GM13977 (cell line): Measurements from ENCODE around the gene PPP4C.
A peak's percentile ranks its signal among the peaks of the same experiment; 100 is the strongest.

Experiments
- DNase-seq: peaks from one replicate; pipeline ENCODE4 v3.0.0; 2012; ENCODE audit warnings: low spot score
- in situ Hi-C: fragments of 300-500 bp; cut with MboI; formaldehyde crosslinking; loops from one replicate; pipeline ENCODE4 v1.12.0; 2022; ENCODE audit warnings: low sequenced_read_pairs, low pct_unique_long_range_greater_than_20kb, mixed read lengths, inconsistent platforms; ENCODE audit not compliant: unreplicated experiment
- TF ChIP-seq, protein P1 (sequence below): IDR thresholded peaks from 2 replicates; pipeline ENCODE4 v1.5.1; 2012; ENCODE audit warnings: mild to moderate bottlenecking, control low read depth; ENCODE audit not compliant: insufficient read depth; ENCODE audit errors: extremely low read depth, missing control alignments

The PPP4C gene

DNA sequence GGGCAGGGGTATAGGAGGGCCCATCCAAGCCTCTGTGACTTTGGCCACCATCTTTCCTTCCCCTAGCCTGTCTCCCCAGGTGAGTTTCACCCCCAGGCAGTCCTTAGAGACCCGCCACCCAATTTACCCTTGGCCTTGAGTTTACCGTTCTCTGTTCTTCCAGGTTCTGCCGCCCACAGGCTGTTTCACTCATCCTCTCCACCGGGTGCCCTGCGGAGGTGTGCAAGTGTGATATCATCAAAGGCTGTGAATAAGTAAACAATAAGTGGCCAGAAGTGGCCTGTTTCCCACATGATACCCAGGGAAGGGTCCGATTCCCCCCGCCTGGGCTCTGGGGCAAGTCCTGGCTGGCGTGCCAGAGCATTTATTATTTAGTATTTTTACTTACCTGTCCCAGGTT lies 29.6 kb upstream of the PPP4C start:
- in situ Hi-C loops, result no loop called here
- TF ChIP-seq, protein P1, sequence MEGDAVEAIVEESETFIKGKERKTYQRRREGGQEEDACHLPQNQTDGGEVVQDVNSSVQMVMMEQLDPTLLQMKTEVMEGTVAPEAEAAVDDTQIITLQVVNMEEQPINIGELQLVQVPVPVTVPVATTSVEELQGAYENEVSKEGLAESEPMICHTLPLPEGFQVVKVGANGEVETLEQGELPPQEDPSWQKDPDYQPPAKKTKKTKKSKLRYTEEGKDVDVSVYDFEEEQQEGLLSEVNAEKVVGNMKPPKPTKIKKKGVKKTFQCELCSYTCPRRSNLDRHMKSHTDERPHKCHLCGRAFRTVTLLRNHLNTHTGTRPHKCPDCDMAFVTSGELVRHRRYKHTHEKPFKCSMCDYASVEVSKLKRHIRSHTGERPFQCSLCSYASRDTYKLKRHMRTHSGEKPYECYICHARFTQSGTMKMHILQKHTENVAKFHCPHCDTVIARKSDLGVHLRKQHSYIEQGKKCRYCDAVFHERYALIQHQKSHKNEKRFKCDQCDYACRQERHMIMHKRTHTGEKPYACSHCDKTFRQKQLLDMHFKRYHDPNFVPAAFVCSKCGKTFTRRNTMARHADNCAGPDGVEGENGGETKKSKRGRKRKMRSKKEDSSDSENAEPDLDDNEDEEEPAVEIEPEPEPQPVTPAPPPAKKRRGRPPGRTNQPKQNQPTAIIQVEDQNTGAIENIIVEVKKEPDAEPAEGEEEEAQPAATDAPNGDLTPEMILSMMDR, result no peak
- DNase-seq, result no peak

DNA sequence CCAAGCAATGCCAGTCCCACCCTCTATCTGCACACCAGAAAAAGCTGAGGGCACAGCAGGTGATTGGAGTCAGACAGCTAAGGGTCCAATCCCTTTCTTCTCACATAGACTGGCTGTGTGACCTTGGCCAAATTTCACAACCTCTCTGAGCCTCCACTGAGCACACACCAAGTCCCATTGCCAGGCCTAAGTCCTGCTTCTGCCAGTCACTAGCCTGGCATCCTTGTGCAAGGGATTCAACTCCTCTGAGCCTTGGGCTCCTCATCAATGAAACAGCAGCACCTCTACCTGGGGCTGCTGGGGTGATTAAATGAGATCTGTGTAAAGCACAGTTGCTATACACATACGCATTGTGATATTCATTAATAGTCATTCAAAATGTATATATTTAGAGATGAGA lies 29.2 kb upstream of the PPP4C start:
- no peak for DNase-seq
- TF ChIP-seq, protein P1, result no peak
- in situ Hi-C loops, result no loop called here

DNA sequence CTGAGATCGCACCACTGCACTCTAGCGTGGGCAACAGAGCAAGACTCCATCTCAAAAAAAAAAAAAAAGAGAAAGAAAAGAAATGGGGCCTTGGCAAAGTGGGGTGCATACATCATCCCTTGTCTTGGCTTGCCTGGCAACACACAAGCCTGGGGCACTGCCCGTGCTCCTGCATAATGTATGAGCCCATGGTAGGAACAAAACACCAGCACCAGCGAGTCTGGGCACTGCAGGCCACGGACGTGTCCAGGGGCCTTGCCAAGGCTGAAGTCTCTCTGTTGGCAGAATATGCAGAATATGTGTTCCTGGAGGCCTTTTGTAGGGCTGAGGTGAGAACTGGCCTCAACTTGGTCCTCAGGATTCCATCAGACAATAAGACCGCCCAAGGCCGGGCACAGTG lies 25.9 kb upstream of the PPP4C start:
- in situ Hi-C loops, result no loop called here
- TF ChIP-seq, protein P1, result no peak

DNA sequence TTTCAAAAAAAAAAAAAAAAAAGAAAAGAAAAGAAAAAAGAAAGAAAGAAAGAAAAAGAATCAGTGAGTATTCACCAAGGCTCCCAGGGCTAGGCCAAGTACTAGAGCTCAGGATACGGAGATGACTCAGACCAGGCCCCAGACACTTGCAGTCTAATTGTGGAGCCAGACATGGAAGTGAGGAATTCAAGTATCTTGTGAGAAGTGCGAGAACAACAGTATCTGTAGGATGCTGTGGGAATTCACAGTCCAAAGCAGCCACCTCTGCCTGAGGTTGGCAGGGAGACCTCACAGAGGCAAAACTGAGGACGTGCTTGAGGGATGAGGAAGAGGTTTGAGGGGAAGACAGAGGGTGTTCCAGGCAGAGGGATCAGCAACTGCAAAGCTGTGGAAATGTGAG lies 24.3 kb upstream of the PPP4C start:
- TF ChIP-seq, protein P1, result no peak
- no peak for DNase-seq
- in situ Hi-C loops, result no loop called here

More for the DNA sequence above, 25.9 kb upstream of the PPP4C start:
- DNase-seq, result no peak

DNA sequence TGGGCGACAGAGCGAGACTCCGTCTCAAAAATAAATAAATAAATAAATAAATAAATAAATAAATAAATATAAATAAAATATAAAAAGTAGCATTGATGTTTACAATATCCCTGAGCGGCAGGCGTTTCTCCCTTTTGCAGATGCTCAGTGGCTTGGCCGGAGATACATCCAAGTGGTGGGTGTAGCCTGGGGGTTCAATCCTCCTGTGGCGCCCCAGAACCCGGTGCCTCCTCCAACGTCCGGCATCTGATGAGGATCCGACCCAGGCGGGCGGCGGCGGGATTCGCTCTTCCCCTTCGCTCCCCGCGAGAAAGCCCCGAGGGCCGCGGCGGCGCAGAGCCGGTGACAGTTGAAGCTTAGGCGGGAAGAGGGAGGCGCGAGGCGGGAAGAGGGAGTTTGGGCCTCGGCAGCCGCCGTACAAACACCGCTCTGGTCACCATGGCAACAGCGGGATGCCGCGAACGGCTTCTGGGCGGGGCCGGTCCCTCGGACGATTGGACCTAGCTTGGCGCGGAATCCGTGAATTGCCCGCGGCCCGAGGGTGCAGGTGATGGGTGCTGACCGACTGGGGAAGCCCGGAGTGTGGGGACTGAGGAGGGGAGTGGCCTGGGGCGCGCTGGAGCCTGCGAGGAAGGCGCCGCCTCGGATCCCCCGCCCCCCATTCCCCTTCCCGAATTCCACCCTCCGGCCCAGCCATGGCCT lies 23.0 kb upstream of the PPP4C start:
- peak; percentile 95 for DNase-seq
- TF ChIP-seq, protein P1, result no peak
- in situ Hi-C loops, result no loop called here

DNA sequence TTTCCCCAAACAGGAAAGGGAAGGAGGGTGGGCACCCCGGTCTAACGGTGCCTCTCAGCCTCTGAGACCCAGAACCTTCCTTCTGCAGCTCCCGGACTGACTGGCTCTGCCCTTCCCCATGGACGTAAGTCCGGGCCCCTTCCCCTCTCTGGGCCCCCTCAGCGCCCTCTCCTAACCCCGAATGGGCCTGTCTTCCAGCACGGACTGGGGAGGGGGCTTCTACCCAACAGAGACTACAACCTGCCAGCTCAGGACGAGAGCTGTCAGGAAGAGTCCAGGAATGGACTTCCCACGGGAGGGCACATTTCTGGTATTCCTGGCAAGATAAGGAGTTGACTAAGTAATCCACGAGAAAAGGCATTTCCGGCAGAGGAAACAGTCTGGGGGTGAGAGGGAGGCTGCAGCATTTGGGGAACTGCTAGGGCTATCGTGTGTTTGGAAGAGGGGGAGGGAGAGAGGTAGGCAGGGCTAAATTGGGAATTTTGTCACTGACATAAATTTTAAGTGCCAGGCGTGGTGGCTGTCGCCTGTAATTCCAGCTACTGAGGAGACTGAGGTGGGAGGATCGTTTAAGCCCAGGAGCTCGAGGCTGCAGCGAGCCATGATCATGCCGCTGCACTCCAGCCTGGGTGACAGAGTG lies 22.3 kb upstream of the PPP4C start:
- TF ChIP-seq, protein P1, result no peak
- in situ Hi-C loops, result no loop called here
- no peak for DNase-seq

DNA sequence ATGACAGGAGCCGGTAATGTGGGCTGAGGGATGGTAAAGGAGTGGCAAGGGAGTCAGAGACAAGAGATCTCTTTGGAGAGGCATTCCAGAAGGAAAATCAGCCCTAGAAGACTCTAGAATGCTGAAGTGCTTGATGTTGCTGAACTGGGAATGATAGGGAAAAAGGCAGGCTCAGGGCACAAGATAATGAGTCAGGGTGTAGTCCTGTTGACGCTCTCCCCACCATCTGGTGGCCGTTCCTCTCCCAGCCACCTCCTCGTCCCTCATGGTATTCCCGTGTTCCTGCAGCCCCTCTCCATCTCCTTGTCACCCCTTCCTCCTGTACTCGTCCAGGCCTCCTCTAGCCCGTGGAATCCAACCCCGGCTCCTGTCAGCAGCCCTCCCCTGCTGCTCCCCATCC lies 21.3 kb upstream of the PPP4C start:
- in situ Hi-C loops, result no loop called here
- TF ChIP-seq, protein P1, result no peak
- no peak for DNase-seq
